HCT116 (cell line): Measurements from ENCODE around the gene DICER1. TPM values are rescaled to one million over a fixed set of nuclear protein-coding genes. Genes with fewer than 3 reads are reported as not detected.

ENCODE experiments used
- ATAC-seq: fragments of 200-7000 bp; cut with Tn5 transposase; 2 replicates; pipeline ENCODE4 v1.9.1; 2020; ENCODE audit warnings: mild to moderate bottlenecking, moderate library complexity
- BruUV-seq: library from RNA; stranded (reverse); fragments of 400-500 nt; replicated peaks from 2 replicates; lab custom pipeline; 2021; lab: Mats Ljungman, UMichigan
- CTCF ChIA-PET: fragments of 300-600 bp; sonication (Branson Sonifier 250); formaldehyde crosslinking; loops from one replicate; lab custom pipeline; 2021; ENCODE audit warnings: antibody characterized with exemption; lab: Charles Lee
- POLR2A ChIA-PET: fragments of 300-600, 350-600 bp; sonication (Branson Sonifier 250); formaldehyde crosslinking; loops from one replicate; lab custom pipeline; 2021; ENCODE audit warnings: antibody characterized with exemption; lab: Charles Lee
- RAD21 ChIA-PET, 2 experiments: fragments of 300-600 bp; sonication (Branson Sonifier 250); formaldehyde crosslinking; loops; one replicate each; lab custom pipeline; 2023; ENCODE audit warnings: low total read pairs in 2 of 2; ENCODE audit not compliant: uncharacterized antibody in 2 of 2, unreplicated experiment in 2 of 2, low non-redundant PET in 1 of 2; lab: Charles Lee
- DNase-seq: peaks from one replicate; pipeline ENCODE4 v3.0.0-alpha.2; 2010; ENCODE audit warnings: low read depth, low spot score
- H2AFZ ChIP-seq: fragments of 200-600 bp; shearing (Covaris generic), sonication (generic); 2 replicates; pipeline ENCODE4 v1.6.1; 2017; ENCODE audit warnings: low read depth, mixed run types, mixed read lengths, antibody characterized with exemption, low read length; ENCODE audit not compliant: poor library complexity, severe bottlenecking
- H3K27ac ChIP-seq: 2 replicates; pipeline ENCODE4 v1.5.1; 2012; ENCODE audit warnings: low read depth, low read length
- H3K27me3 ChIP-seq: fragments of 200-600 bp; sonication (generic); 2 replicates; pipeline ENCODE4 v1.6.1; 2016; ENCODE audit warnings: mixed run types, low read length, mixed read lengths; ENCODE audit not compliant: insufficient read depth
- H3K36me3 ChIP-seq, 2 experiments: fragments of 200-500 bp in 1 of 2; fragments of 200-600 bp in 1 of 2; sonication (Bioruptor generic) in 1 of 2; sonication (generic) in 1 of 2; 2 replicates each; pipeline versions ENCODE4 v1.5.1 to v1.6.1; 2014 to 2016; ENCODE audit warnings: low read length in 2 of 2, inconsistent platforms in 1 of 2, mixed read lengths in 1 of 2, mixed run types in 1 of 2; ENCODE audit not compliant: insufficient read depth in 2 of 2, control insufficient read depth in 1 of 2
- H3K4me1 ChIP-seq, 2 experiments: fragments of 200-600 bp in 1 of 2; sonication (generic) in 1 of 2; 2 replicates each; pipeline versions ENCODE4 v1.5.1 to v1.6.1; 2012 to 2017; ENCODE audit warnings: low read length in 2 of 2, inconsistent platforms in 1 of 2, mild to moderate bottlenecking in 1 of 2, mixed read lengths in 1 of 2, mixed run types in 1 of 2, moderate library complexity in 1 of 2; ENCODE audit not compliant: insufficient read depth in 2 of 2, control insufficient read depth in 1 of 2
- H3K4me2 ChIP-seq: fragments of 200-600 bp; sonication (generic); 2 replicates; pipeline ENCODE4 v1.6.1; 2017; ENCODE audit warnings: mixed run types, low read length, mixed read lengths
- H3K4me3 ChIP-seq, 2 experiments: fragments of 200-600 bp in 1 of 2; sonication (generic) in 1 of 2; replicated peaks in 1 of 2; 2 replicates each; pipeline ENCODE4 v1.5.1; 2011 to 2016; ENCODE audit warnings: low read length in 2 of 2, control low read depth in 1 of 2, low read depth in 1 of 2, mild to moderate bottlenecking in 1 of 2, mixed read lengths in 1 of 2, mixed run types in 1 of 2
- H3K79me2 ChIP-seq: fragments of 200-600 bp; sonication (generic); 2 replicates; pipeline ENCODE4 v1.6.1; 2017; ENCODE audit warnings: mild to moderate bottlenecking, mixed run types, low read length, moderate library complexity, mixed read lengths; ENCODE audit not compliant: insufficient read depth
- H3K9ac ChIP-seq: fragments of 200-600 bp; sonication (generic); 2 replicates; pipeline ENCODE4 v1.6.1; 2016; ENCODE audit warnings: low read length, mixed read lengths
- H3K9me2 ChIP-seq: fragments of 200-600 bp; sonication (generic), shearing (Covaris generic); 2 replicates; pipeline ENCODE4 v1.6.1; 2017; ENCODE audit warnings: mixed run types, mild to moderate bottlenecking, moderate library complexity; ENCODE audit not compliant: insufficient read depth
- H3K9me3 ChIP-seq, 2 experiments: fragments of 200-500 bp in 1 of 2; fragments of 200-600 bp in 1 of 2; sonication (Bioruptor generic) in 1 of 2; sonication (generic) in 1 of 2; 2 replicates each; pipeline ENCODE4 v1.6.1; 2014 to 2017; ENCODE audit warnings: low read length in 2 of 2, mixed read lengths in 2 of 2, inconsistent platforms in 1 of 2, low read depth in 1 of 2, mild to moderate bottlenecking in 1 of 2, mixed run types in 1 of 2, moderate library complexity in 1 of 2; ENCODE audit not compliant: control insufficient read depth in 1 of 2, insufficient read depth in 1 of 2
- H4K20me1 ChIP-seq: fragments of 200-600 bp; sonication (generic), shearing (Covaris generic); 2 replicates; pipeline ENCODE4 v1.6.1; 2017; ENCODE audit warnings: mixed run types, mild to moderate bottlenecking, moderate library complexity; ENCODE audit not compliant: insufficient read depth
- CEBPB ChIP-seq: IDR thresholded peaks from 2 replicates; pipeline ENCODE4 v1.6.1; 2012; ENCODE audit warnings: low read depth
- ELF1 ChIP-seq: IDR thresholded peaks from 2 replicates; pipeline ENCODE4 v1.6.1; 2012; ENCODE audit warnings: low read depth, borderline replicate concordance
- EZH2 ChIP-seq: fragments of 200-600 bp; sonication (generic); IDR thresholded peaks from 2 replicates; pipeline ENCODE4 v1.6.1; 2017; ENCODE audit warnings: antibody characterized with exemption, mixed run types
- FOSL1 ChIP-seq: IDR thresholded peaks from 2 replicates; pipeline ENCODE4 v1.6.1; 2012; ENCODE audit warnings: low read depth
- JUND ChIP-seq: IDR thresholded peaks from 2 replicates; pipeline ENCODE4 v1.6.1; 2012
- POLR2A ChIP-seq: IDR thresholded peaks from 2 replicates; pipeline ENCODE4 v1.7.0; 2011; ENCODE audit warnings: borderline replicate concordance; ENCODE audit not compliant: insufficient read depth, insufficient read length; ENCODE audit errors: extremely low read depth
- SIN3A ChIP-seq: IDR thresholded peaks from 2 replicates; pipeline ENCODE4 v1.6.1; 2012; ENCODE audit warnings: low read depth
- SP1 ChIP-seq: IDR thresholded peaks from 2 replicates; pipeline ENCODE4 v1.6.1; 2012; ENCODE audit warnings: low read depth
- intact Hi-C: fragments of 100-400 bp; cut with micrococcal nuclease; formaldehyde crosslinking; loops from 2 replicates; pipeline ENCODE4 v1.10.0; 2022
- total RNA-seq: library from RNA; stranded (reverse); gene quantifications from one replicate; pipeline ENCODE4 v1.2.1, GENCODE V29; 2021; ENCODE audit not compliant: unreplicated experiment

Gene DICER1
- total RNA-seq, 1 experiment from 2014 or later: 38.6 TPM

DNA sequence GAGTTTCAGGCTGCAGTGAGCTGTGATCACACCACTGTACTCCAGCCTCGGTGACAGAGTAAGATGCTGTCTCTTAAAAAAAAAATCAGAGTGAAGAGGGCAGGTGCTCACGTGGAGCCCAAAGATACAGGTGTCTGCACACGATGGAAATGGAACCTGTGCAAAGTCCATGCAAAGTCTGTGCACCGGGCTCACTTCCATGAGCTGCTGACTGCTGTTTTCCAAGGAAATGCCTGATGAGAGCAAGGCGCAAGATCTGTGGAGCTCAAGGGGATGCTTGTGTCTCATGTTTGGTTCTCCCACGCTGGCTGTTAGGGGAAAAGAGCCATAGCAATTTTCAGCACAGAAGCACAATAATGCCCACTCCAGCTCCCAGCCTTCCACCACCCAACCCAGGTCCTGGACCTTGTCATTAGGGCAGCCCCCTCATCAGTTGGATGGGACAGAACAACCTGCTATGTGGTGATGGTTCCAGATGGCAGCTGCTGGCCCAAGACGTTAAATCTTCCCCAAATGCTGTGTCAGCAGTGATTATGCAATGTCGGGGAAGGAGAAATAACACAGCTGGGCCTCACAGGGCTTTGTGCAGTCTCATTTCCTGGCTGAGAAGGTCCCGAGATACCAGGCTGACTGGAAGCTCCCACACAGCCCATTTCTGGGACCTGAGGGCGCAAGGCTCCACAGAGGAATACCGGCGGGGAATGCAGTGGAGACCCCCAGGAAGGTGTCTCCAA is 27.9 kb upstream of the DICER1 start:
- no peak overlapping the region for H3K9ac ChIP-seq
- no peaks in the 10 kb centered on the region for H3K27me3 ChIP-seq
- H3K4me2 ChIP-seq: no peak overlapping the region
- no peak overlapping the region for H3K27ac ChIP-seq
- no peaks in the 10 kb centered on the region for H3K4me1 ChIP-seq
- no peak for DNase-seq
- H3K4me3 ChIP-seq: no peak overlapping the region
- no peaks in the 10 kb centered on the region for H3K9me2 ChIP-seq
- no peaks in the 10 kb centered on the region for H4K20me1 ChIP-seq
- no peak overlapping the region for H2AFZ ChIP-seq
- H3K36me3 ChIP-seq: no peaks in the 10 kb centered on the region
- intact Hi-C loops: no loop called here
- TF ChIP-seq SIN3A (no peak), EZH2 (no peak), ELF1 (no peak), FOSL1 (no peak), POLR2A (no peak), JUND (no peak)
- ChIA-PET CTCF (interaction anchor here (1.3 kb wide), 1 partner anchor 11 kb away, joined by 3 read pairs; no protein-coding TSS in a partner anchor), POLR2A (no interaction called here), RAD21 (no interaction called here)
- ATAC-seq: no peak
- no peaks in the 10 kb centered on the region for H3K9me3 ChIP-seq
- no TSS peak for BruUV-seq
- no peaks in the 10 kb centered on the region for H3K79me2 ChIP-seq

GRCh38 chr14:95184413-95184790 is 27.1 kb upstream of the DICER1 start:
- CTCF ChIA-PET: interaction anchor here (1.3 kb wide), 1 partner anchor 12 kb away, joined by 3 read pairs; no protein-coding TSS in a partner anchor
- no TSS peak for BruUV-seq

More at GRCh38 chr14:95184413-95184790, 27.1 kb upstream of the DICER1 start:
- H3K79me2 ChIP-seq: no peaks in the 10 kb centered on the region
- H3K27me3 ChIP-seq: no peaks in the 10 kb centered on the region
- RAD21 ChIA-PET: no interaction called here
- TF ChIP-seq CEBPB (no peak), SP1 (no peak), POLR2A (no peak)
- no peak overlapping the region for H3K4me2 ChIP-seq
- no peaks in the 10 kb centered on the region for H3K9me3 ChIP-seq
- DNase-seq: no peak
- no peak overlapping the region for H3K9ac ChIP-seq
- H2AFZ ChIP-seq: no peak overlapping the region
- intact Hi-C loops: no loop called here
- H3K4me1 ChIP-seq: no peaks in the 10 kb centered on the region
- H4K20me1 ChIP-seq: no peaks in the 10 kb centered on the region
- ATAC-seq: no peak
- no peak overlapping the region for H3K4me3 ChIP-seq
- no peaks in the 10 kb centered on the region for H3K36me3 ChIP-seq
- H3K9me2 ChIP-seq: no peaks in the 10 kb centered on the region
- POLR2A ChIA-PET: no interaction called here
- H3K27ac ChIP-seq: no peak overlapping the region
